Bronchial epithelial cell (primary cell): Measurements from ENCODE around the gene PDLIM7. TPM values are rescaled to one million over a fixed set of nuclear protein-coding genes. Genes with fewer than 3 reads are reported as not detected.

Source experiments
- DNase-seq: peaks from one replicate; pipeline ENCODE4 v3.0.0-alpha.2; 2010; ENCODE audit warnings: low read depth
- FAIRE-seq: peaks from 2 replicates; lab custom pipeline; 2011; peaks lifted over from hg19 to GRCh38; lab: Jason Lieb, UNC
- H3K27me3 ChIP-seq: 2 replicates; pipeline ENCODE4 v1.5.1; 2011; ENCODE audit warnings: low read length; ENCODE audit not compliant: control insufficient read depth, insufficient read depth
- H3K36me3 ChIP-seq: 2 replicates; pipeline ENCODE4 v1.5.1; 2011; ENCODE audit warnings: low read length; ENCODE audit not compliant: control insufficient read depth, insufficient read depth
- H3K4me3 ChIP-seq: 2 replicates; pipeline ENCODE4 v1.5.1; 2011; ENCODE audit warnings: mild to moderate bottlenecking, low read depth, low read length, control low read depth
- CTCF ChIP-seq: IDR thresholded peaks from 2 replicates; pipeline ENCODE4 v1.5.1; 2011; ENCODE audit warnings: mild to moderate bottlenecking, moderate library complexity, low read length, control low read depth, inconsistent platforms; ENCODE audit not compliant: insufficient read depth, severe bottlenecking
- total RNA-seq: library from RNA; depleted of rRNA; stranded (reverse); fragments of >200 nt; gene quantifications from 2 replicates; pipeline ENCODE4 v1.2.1, GENCODE V29; 2014

PDLIM7 gene
- total RNA-seq, 1 donor from 2014 or later = 19.5 TPM

GRCh38 chr5:177462021-177462670 is 35.3 kb downstream of the PDLIM7 start:
- no peak for TF ChIP-seq CTCF
- FAIRE-seq = no peak
- Histone ChIP-seq H3K36me3 (peaks cover 31% of the 10 kb centered on the region), H3K4me3 (no peak overlapping the region), H3K27me3 (no peaks in the 10 kb centered on the region)
- no peak for DNase-seq

- no peak overlapping the region for H3K4me3 ChIP-seq
- no peak for FAIRE-seq
- peaks cover 20% of the 10 kb centered on the region for H3K36me3 ChIP-seq
- no peak for DNase-seq
- no peaks in the 10 kb centered on the region for H3K27me3 ChIP-seq
- TF ChIP-seq CTCF = no peak
Measured at GRCh38 chr5:177459819-177460628, 37.4 kb downstream of the PDLIM7 start.

GRCh38 chr5:177459357-177459756 is 38.0 kb downstream of the PDLIM7 start:
- Histone ChIP-seq H3K36me3 (peaks cover 20% of the 10 kb centered on the region), H3K27me3 (no peaks in the 10 kb centered on the region), H3K4me3 (no peak overlapping the region)
- FAIRE-seq = no peak
- no peak for TF ChIP-seq CTCF
- DNase-seq = no peak

- TF ChIP-seq CTCF = no peak
- Histone ChIP-seq H3K4me3 (no peak overlapping the region), H3K36me3 (peaks cover 20% of the 10 kb centered on the region), H3K27me3 (no peaks in the 10 kb centered on the region)
- no peak for DNase-seq
- FAIRE-seq = no peak
Measured at GRCh38 chr5:177458912-177459350, 38.5 kb downstream of the PDLIM7 start.

GRCh38 chr5:177457852-177458681 is 39.3 kb downstream of the PDLIM7 start:
- no peak for FAIRE-seq
- Histone ChIP-seq H3K36me3 (peaks cover 19% of the 10 kb centered on the region), H3K4me3 (no peak overlapping the region), H3K27me3 (no peaks in the 10 kb centered on the region)
- TF ChIP-seq CTCF = no peak
- no peak for DNase-seq
